H1 (cell line): ENCODE measurements around the gene DEDD. TPM values are rescaled to one million over a fixed set of nuclear protein-coding genes. Genes with fewer than 3 reads are reported as not detected.

ENCODE experiments used
- CTCF ChIA-PET: fragments of 300-600 bp; sonication (Branson Sonifier 250); formaldehyde crosslinking; loops from one replicate; lab custom pipeline; 2021; ENCODE audit not compliant: partially characterized antibody; lab: Charles Lee
- POLR2A ChIA-PET: fragments of 300-600 bp; sonication (Branson Sonifier 250); formaldehyde crosslinking; loops from one replicate; lab custom pipeline; 2021; ENCODE audit warnings: inconsistent platforms; ENCODE audit not compliant: partially characterized antibody; lab: Charles Lee
- DNase-seq, 2 experiments: peaks; one replicate each; pipeline versions ENCODE4 v3.0.0 to v3.0.0-alpha.2; 2010 to 2022; ENCODE audit warnings: low spot score in 2 of 2, low read depth in 1 of 2, mixed read lengths in 1 of 2
- FAIRE-seq: peaks from 2 replicates; lab custom pipeline; 2011; peaks lifted over from hg19 to GRCh38; lab: Jason Lieb, UNC
- H2AFZ ChIP-seq: 2 replicates; pipeline ENCODE4 v1.8.1; 2012; ENCODE audit warnings: low read length, inconsistent platforms
- H2AK5ac ChIP-seq: 2 replicates; pipeline ENCODE4 v1.6.1; 2013; ENCODE audit warnings: low read depth, low read length
- H2BK120ac ChIP-seq: replicated peaks from 2 replicates; pipeline ENCODE3; 2013; ENCODE audit warnings: low read depth, low read length, inconsistent platforms
- H2BK12ac ChIP-seq: 2 replicates; pipeline ENCODE4 v1.6.1; 2013; ENCODE audit warnings: low read depth, low read length
- H2BK15ac ChIP-seq: 2 replicates; pipeline ENCODE4 v1.6.1; 2013; ENCODE audit warnings: low read length
- H2BK20ac ChIP-seq: 2 replicates; pipeline ENCODE4 v1.6.1; 2013; ENCODE audit warnings: low read length
- H2BK5ac ChIP-seq: 2 replicates; pipeline ENCODE4 v1.6.1; 2013; ENCODE audit warnings: low read depth, low read length
- H3K14ac ChIP-seq: 2 replicates; pipeline ENCODE4 v1.6.1; 2013; ENCODE audit warnings: inconsistent platforms; ENCODE audit not compliant: insufficient read length
- H3K18ac ChIP-seq: 2 replicates; pipeline ENCODE4 v1.6.1; 2013; ENCODE audit warnings: low read length; ENCODE audit errors: extremely low read depth
- H3K23ac ChIP-seq: 2 replicates; pipeline ENCODE4 v1.6.1; 2013; ENCODE audit warnings: inconsistent platforms; ENCODE audit not compliant: insufficient read length
- H3K23me2 ChIP-seq: 2 replicates; pipeline ENCODE4 v1.6.1; 2013; ENCODE audit warnings: low read depth, low read length
- H3K27ac ChIP-seq: 2 replicates; pipeline ENCODE4 v1.6.1; 2011; ENCODE audit warnings: low read depth, low read length, inconsistent platforms
- H3K27me3 ChIP-seq, 4 experiments: replicated peaks in 1 of 4; 1 replicate in 1 of 4; 2 replicates in 3 of 4; pipeline versions ENCODE4 v1.6.1 to v1.8.1; 2011 to 2013; ENCODE audit warnings: low read length in 3 of 4, mild to moderate bottlenecking in 3 of 4, inconsistent platforms in 2 of 4, mixed read lengths in 2 of 4, moderate library complexity in 1 of 4; ENCODE audit not compliant: control insufficient read depth in 3 of 4, insufficient read depth in 3 of 4; ENCODE audit errors: extremely low read depth in 1 of 4
- H3K36me3 ChIP-seq, 4 experiments: 2 replicates each; pipeline versions ENCODE4 v1.6.1 to v1.8.1; 2011 to 2013; ENCODE audit warnings: mild to moderate bottlenecking in 4 of 4, low read length in 3 of 4, moderate library complexity in 2 of 4, control low read depth in 1 of 4, inconsistent platforms in 1 of 4; ENCODE audit not compliant: insufficient read depth in 4 of 4, control insufficient read depth in 2 of 4
- H3K4ac ChIP-seq: replicated peaks from 2 replicates; pipeline ENCODE3; 2013; ENCODE audit warnings: low read length, low read depth, mixed read lengths, inconsistent platforms; ENCODE audit not compliant: insufficient read length
- H3K4me1 ChIP-seq, 4 experiments: replicated peaks in 1 of 4; 1 replicate in 1 of 4; 2 replicates in 3 of 4; pipeline versions ENCODE4 v1.6.1 to v1.8.1; 2011 to 2013; ENCODE audit warnings: low read length in 3 of 4, inconsistent platforms in 2 of 4, mixed read lengths in 1 of 4; ENCODE audit not compliant: insufficient read depth in 4 of 4, control insufficient read depth in 3 of 4
- H3K4me2 ChIP-seq, 2 experiments: 2 replicates each; pipeline versions ENCODE4 v1.6.1 to v1.8.1; 2011 to 2013; ENCODE audit warnings: low read depth in 2 of 2, low read length in 2 of 2, control low read depth in 1 of 2, inconsistent platforms in 1 of 2, mild to moderate bottlenecking in 1 of 2; ENCODE audit not compliant: insufficient read depth in 1 of 2
- H3K4me3 ChIP-seq, 4 experiments: fragments of 200-600, 300-600 bp in 1 of 4; sonication (generic), shearing (Covaris generic), sonication (Bioruptor Twin) in 1 of 4; 2 replicates each; pipeline versions ENCODE4 v1.5.1 to v1.8.1; 2011 to 2016; ENCODE audit warnings: low read length in 4 of 4, low read depth in 3 of 4, control low read depth in 2 of 4, inconsistent platforms in 2 of 4, mild to moderate bottlenecking in 2 of 4, mixed read lengths in 1 of 4, moderate library complexity in 1 of 4; ENCODE audit not compliant: insufficient read depth in 2 of 4; ENCODE audit errors: extremely low read depth in 1 of 4
- H3K56ac ChIP-seq: replicated peaks from 2 replicates; pipeline ENCODE3; 2013; ENCODE audit warnings: low read depth, mild to moderate bottlenecking, mixed read lengths, low read length, inconsistent platforms; ENCODE audit not compliant: insufficient read length
- H3K79me1 ChIP-seq: 2 replicates; pipeline ENCODE4 v1.6.1; 2013; ENCODE audit warnings: low read depth, low read length, control low read depth
- H3K79me2 ChIP-seq, 2 experiments: 2 replicates each; pipeline versions ENCODE4 v1.6.1 to v1.8.1; 2012 to 2013; ENCODE audit warnings: low read length in 2 of 2, mild to moderate bottlenecking in 2 of 2, inconsistent platforms in 1 of 2; ENCODE audit not compliant: insufficient read depth in 2 of 2, control insufficient read depth in 1 of 2
- H3K9ac ChIP-seq, 4 experiments: replicated peaks in 1 of 4; 1 replicate in 1 of 4; 2 replicates in 3 of 4; pipeline versions ENCODE4 v1.6.1 to v1.8.1; 2011 to 2013; ENCODE audit warnings: low read depth in 3 of 4, low read length in 3 of 4, control low read depth in 2 of 4, mild to moderate bottlenecking in 2 of 4, moderate library complexity in 2 of 4, inconsistent platforms in 1 of 4; ENCODE audit errors: extremely low read depth in 1 of 4
- H3K9me3 ChIP-seq, 2 experiments: 2 replicates each; pipeline versions ENCODE4 v1.6.1 to v1.8.1; 2012 to 2013; ENCODE audit warnings: mild to moderate bottlenecking in 2 of 2, moderate library complexity in 2 of 2, control low read depth in 1 of 2, inconsistent platforms in 1 of 2, low read depth in 1 of 2, low read length in 1 of 2, mixed read lengths in 1 of 2; ENCODE audit not compliant: insufficient read depth in 2 of 2
- H4K20me1 ChIP-seq, 2 experiments: replicated peaks in 1 of 2; 2 replicates each; pipeline versions ENCODE3 to v1.8.1; 2011 to 2013; ENCODE audit warnings: inconsistent platforms in 2 of 2, low read length in 2 of 2, mild to moderate bottlenecking in 1 of 2; ENCODE audit not compliant: insufficient read depth in 2 of 2, control insufficient read depth in 1 of 2
- H4K5ac ChIP-seq: 2 replicates; pipeline ENCODE4 v1.6.1; 2013; ENCODE audit warnings: low read length, low read depth, mixed read lengths, inconsistent platforms; ENCODE audit not compliant: insufficient read length
- H4K8ac ChIP-seq: 2 replicates; pipeline ENCODE4 v1.8.0; 2013; ENCODE audit warnings: mild to moderate bottlenecking, moderate library complexity, low read length, inconsistent platforms; ENCODE audit not compliant: insufficient read depth; ENCODE audit errors: extremely low read depth
- H4K91ac ChIP-seq: replicated peaks from 2 replicates; pipeline ENCODE3; 2013; ENCODE audit warnings: low read length, mixed read lengths, inconsistent platforms; ENCODE audit not compliant: insufficient read length
- BACH1 ChIP-seq: IDR thresholded peaks from 2 replicates; pipeline ENCODE4 v1.6.1; 2012; ENCODE audit warnings: low read length, improper control_type of control experiment
- CBX8 ChIP-seq: fragments of 300-800, 300-1000 bp; sonication (generic); IDR thresholded peaks from 2 replicates; pipeline ENCODE4 v1.7.1; 2016; ENCODE audit warnings: low read depth, low read length, borderline replicate concordance
- CHD2 ChIP-seq: IDR thresholded peaks from 2 replicates; pipeline ENCODE4 v1.6.1; 2012; ENCODE audit warnings: low read length, improper control_type of control experiment
- EGR1 ChIP-seq: IDR thresholded peaks from 2 replicates; pipeline ENCODE4 v1.6.1; 2011; ENCODE audit warnings: low read depth, low read length, borderline replicate concordance
- HDAC6 ChIP-seq: IDR thresholded peaks from one replicate; pipeline ENCODE4 v1.7.1; 2012; ENCODE audit warnings: low read depth, mild to moderate bottlenecking, inconsistent platforms, low read length, moderate library complexity
- KDM5A ChIP-seq: fragments of 200-600 bp; IDR thresholded peaks from 2 replicates; pipeline ENCODE4 v1.7.1; 2012; ENCODE audit warnings: mild to moderate bottlenecking, low read length, inconsistent platforms, mixed read lengths
- NANOG ChIP-seq: IDR thresholded peaks from 2 replicates; pipeline ENCODE4 v1.6.1; 2011; ENCODE audit warnings: low read length, low read depth, mild to moderate bottlenecking, inconsistent platforms; ENCODE audit not compliant: insufficient read depth, poor library complexity, severe bottlenecking
- POU5F1 ChIP-seq: IDR thresholded peaks from 2 replicates; pipeline ENCODE4 v1.6.1; 2011; ENCODE audit warnings: low read depth, mild to moderate bottlenecking, low read length, moderate library complexity
- YY1 ChIP-seq: IDR thresholded peaks from 2 replicates; pipeline ENCODE4 v1.6.1; 2011; ENCODE audit warnings: low read depth, mild to moderate bottlenecking, low read length
- WGBS, 2 experiments: shearing (Covaris generic) in 1 of 2; methylation state at CpG; one replicate each; pipeline versions ENCODE4 v1.1.6 to v1.1.7; 2013 to 2015; ENCODE audit warnings: low lambda C conversion rate in 2 of 2, mixed read lengths in 2 of 2, inconsistent platforms in 1 of 2, low coverage in 1 of 2, missing lambda C conversion rate in 1 of 2; ENCODE audit not compliant: insufficient replicate concordance in 2 of 2, insufficient coverage in 1 of 2, insufficient read length in 1 of 2; ENCODE audit errors: extremely low coverage in 1 of 2, missing lambda C conversion rate in 1 of 2; 5-methylcytosine and 5-hydroxymethylcytosine counted together
- polyA plus RNA-seq, 7 experiments: library from polyadenylated mRNA; depleted of rRNA in 3 of 7; stranded (reverse) in 5 of 7; unstranded in 2 of 7; fragments of >200 nt in 5 of 7; fragments of 200-250 nt in 2 of 7; gene quantifications; 1 replicate in 5 of 7; 2 replicates in 1 of 7; 4 replicates in 1 of 7; pipeline versions ENCODE4 v1.2.1 to v1.2.3, GENCODE V29; 2011 to 2013; ENCODE audit warnings: missing spikeins in 2 of 7, mixed read lengths in 2 of 7
- total RNA-seq: library from RNA; stranded (reverse); fragmentation: NEBNext Ultra II Directional; extraction: Animal tissue kit (Norgen Biotek cat#: 25700); gene quantifications from 2 replicates; pipeline ENCODE4 v1.2.1, GENCODE V29; 2021

The DEDD gene
- total and polyA plus RNA-seq, 2 of the 8 experiments (the other 6 are each of a cell fraction or from before 2014, with no cell fraction given), result 42.6 to 55.9 TPM

GRCh38 chr1:161085165-161085564 is 47.3 kb downstream of the DEDD start:
- H3K79me1 ChIP-seq, result no peaks in the 10 kb centered on the region
- no peaks in the 10 kb centered on the region for H3K36me3 ChIP-seq
- no peak overlapping the region for H4K91ac ChIP-seq
- POLR2A ChIA-PET, result interaction anchor here (1.4 to 1.9 kb wide), 3 partner anchors 11 to 15 kb away, joined by 4 to 7 read pairs (median 5); partner anchors contain the start of genes ARHGAP30 and KLHDC9
- no peaks in the 10 kb centered on the region for H3K9me3 ChIP-seq
- 0 out of 2 replicates have a peak overlapping the region, but pooled peaks have one; percentile 81 for H2BK15ac ChIP-seq
- H2AFZ ChIP-seq, result no peak overlapping the region
- CTCF ChIA-PET, result interaction anchor here (1.1 to 11.9 kb wide), 4 partner anchors 13 to 43 kb away, joined by 3 to 156 read pairs (median 50); partner anchors contain the start of genes ARHGAP30 and KLHDC9
- DNase-seq, result no peak
- H3K23ac ChIP-seq, result no peak overlapping the region
- peaks cover 2% of the 10 kb centered on the region; the same call in 1 of the 2 replicates for H3K23me2 ChIP-seq
- TF ChIP-seq CHD2 (no peak), NANOG (no peak), BACH1 (no peak), KDM5A (no peak), CBX8 (no peak), POU5F1 (no peak), EGR1 (no peak), YY1 (no peak), HDAC6 (no peak)
- FAIRE-seq, result no peak
- no peak overlapping the region for H3K18ac ChIP-seq
- H3K14ac ChIP-seq, result no peak overlapping the region
- H4K20me1 ChIP-seq, result no peaks in the 10 kb centered on the region
- no peak overlapping the region for H2AK5ac ChIP-seq
- no peaks in the 10 kb centered on the region for H3K27me3 ChIP-seq
- H3K4me2 ChIP-seq, result no peak overlapping the region
- no peaks in the 10 kb centered on the region for H3K79me2 ChIP-seq
- no peak overlapping the region for H3K9ac ChIP-seq
- H3K56ac ChIP-seq, result no peak overlapping the region
- H3K4ac ChIP-seq, result no peak overlapping the region
- H3K4me3 ChIP-seq, result no peak overlapping the region
- no peak overlapping the region for H2BK5ac ChIP-seq
- H3K4me1 ChIP-seq, result peaks cover 0 to 12% (median 0%) of the 10 kb centered on the region in 4 experiments; a peak in 3 of 7 replicates
- no peak overlapping the region for H2BK20ac ChIP-seq
- no peak overlapping the region for H2BK120ac ChIP-seq
- no peak overlapping the region for H2BK12ac ChIP-seq
- H4K8ac ChIP-seq, result 0 out of 2 replicates have a peak overlapping the region, but pooled peaks have one; percentile 9
- no peak overlapping the region for H3K27ac ChIP-seq
- no peak overlapping the region for H4K5ac ChIP-seq
- WGBS, 2 experiments, result 86% methylated on average over 2 of the region's 2 CpGs; no CpG with 5 or more reads in 1 of the 2 experiments
